Kidney (tissue), 14 donors: ENCODE data around the gene TNFRSF1B. TPM values are rescaled to one million over a fixed set of nuclear protein-coding genes. Genes with fewer than 3 reads are reported as not detected.

ENCODE experiments used
- DNase-seq, 5 donors: peaks; one replicate each; pipeline ENCODE4 v3.0.0-alpha.2; 2013 to 2020
- FAIRE-seq: peaks from 2 replicates; lab custom pipeline; 2012; peaks lifted over from hg19 to GRCh38; lab: Jason Lieb, UNC
- H3K27ac ChIP-seq, 2 donors: one replicate each; pipeline ENCODE4 v1.7.0; 2013; ENCODE audit warnings: low read depth in 2 of 2, low read length in 2 of 2, inconsistent platforms in 1 of 2
- H3K27me3 ChIP-seq: one replicate; pipeline ENCODE4 v1.7.1; 2013; ENCODE audit warnings: low read length, inconsistent platforms; ENCODE audit not compliant: control insufficient read depth, insufficient read depth
- H3K36me3 ChIP-seq, 3 donors: one replicate each; pipeline versions ENCODE4 v1.7.0 to v1.7.1; 2013; ENCODE audit warnings: low read length in 3 of 3, control low read depth in 1 of 3, inconsistent platforms in 1 of 3; ENCODE audit not compliant: insufficient read depth in 3 of 3, control insufficient read depth in 2 of 3
- H3K4me1 ChIP-seq, 3 donors: one replicate each; pipeline versions ENCODE4 v1.7.0 to v1.7.1; 2013; ENCODE audit warnings: low read length in 3 of 3, inconsistent platforms in 1 of 3, low read depth in 1 of 3; ENCODE audit not compliant: control insufficient read depth in 2 of 3, insufficient read depth in 2 of 3
- H3K4me3 ChIP-seq, 3 donors: one replicate each; pipeline versions ENCODE4 v1.7.0 to v1.8.1; 2013; ENCODE audit warnings: low read length in 3 of 3, control low read depth in 1 of 3, inconsistent platforms in 1 of 3
- H3K9ac ChIP-seq, 3 donors: one replicate each; pipeline versions ENCODE4 v1.7.0 to v1.7.1; 2013; ENCODE audit warnings: low read length in 3 of 3, control low read depth in 1 of 3, inconsistent platforms in 1 of 3
- H3K9me3 ChIP-seq, 3 donors: one replicate each; pipeline versions ENCODE4 v1.7.0 to v1.7.1; 2013; ENCODE audit warnings: low read length in 3 of 3, control low read depth in 1 of 3, inconsistent platforms in 1 of 3; ENCODE audit not compliant: control insufficient read depth in 2 of 3, insufficient read depth in 1 of 3
- intact Hi-C: fragments of 100-400 bp; cut with DNase I; formaldehyde crosslinking; loops from one replicate; pipeline ENCODE4 v1.11.1; 2022
- polyA plus RNA-seq: library from polyadenylated mRNA; stranded (reverse); fragments of 350-450 nt; fragmentation: Illumina TruSeq; extraction: RNeasy Lipid Tissue Mini Kit (QIAGEN cat#74804); gene quantifications from one replicate; pipeline ENCODE4 v1.2.3, GENCODE V29; 2014; ENCODE audit warnings: low read depth, low replicate concordance; ENCODE audit not compliant: insufficient read depth
- total RNA-seq: library from RNA; stranded (reverse); fragmentation: NEBNext Ultra II Directional; extraction: Animal tissue kit (Norgen Biotek cat#: 25700); gene quantifications from one replicate; pipeline ENCODE4 v1.2.1, GENCODE V29; 2021
- TF ChIP-seq, protein P1 (sequence below): IDR thresholded peaks from 3 replicates; pipeline ENCODE4 v1.5.1; 2012; ENCODE audit warnings: mild to moderate bottlenecking, moderate library complexity, borderline replicate concordance; ENCODE audit not compliant: insufficient read depth; ENCODE audit errors: extremely low read depth
- donor health status: control.
- donor health status: control.
- donor health status: control.
- donor health status: control.
- donor health status: control.
- donor health status: DM: yes; HTN: yes; CAD: no.
- donor health status: Normal renal cell carcinoma (clear cell type).

TNFRSF1B gene
- total and polyA plus RNA-seq, 2 donors from 2014 or later, result 7.7 to 47.1 TPM

DNA sequence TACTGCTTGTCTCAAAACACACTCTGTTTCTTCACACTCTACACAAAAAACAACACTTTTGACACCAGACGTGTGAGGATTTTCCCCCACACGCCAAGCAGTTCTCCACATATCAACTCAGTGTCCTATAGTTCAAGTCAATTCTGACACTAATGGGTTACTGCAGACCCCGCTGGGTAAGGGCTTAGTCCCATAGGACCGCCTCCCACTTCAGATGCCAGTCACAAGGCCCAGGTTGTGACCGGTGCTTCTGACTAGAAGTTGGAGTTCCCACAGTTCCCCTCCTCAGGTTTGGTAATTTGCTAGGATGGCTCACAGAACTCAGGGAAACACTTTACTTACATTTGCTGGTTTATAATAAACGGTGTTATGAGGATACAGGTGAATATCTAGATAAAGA, 83.0 kb downstream of the TNFRSF1B start:
- H3K4me3 ChIP-seq, result no peak overlapping the region
- FAIRE-seq (no peak), DNase-seq (no peak)
- H3K4me1 ChIP-seq, result peaks cover 0 to 5% (median 0%) of the 10 kb centered on the region in 3 donors
- H3K9me3 ChIP-seq, result no peaks in the 10 kb centered on the region
- H3K9ac ChIP-seq, result no peak overlapping the region
- TF ChIP-seq, protein P1, sequence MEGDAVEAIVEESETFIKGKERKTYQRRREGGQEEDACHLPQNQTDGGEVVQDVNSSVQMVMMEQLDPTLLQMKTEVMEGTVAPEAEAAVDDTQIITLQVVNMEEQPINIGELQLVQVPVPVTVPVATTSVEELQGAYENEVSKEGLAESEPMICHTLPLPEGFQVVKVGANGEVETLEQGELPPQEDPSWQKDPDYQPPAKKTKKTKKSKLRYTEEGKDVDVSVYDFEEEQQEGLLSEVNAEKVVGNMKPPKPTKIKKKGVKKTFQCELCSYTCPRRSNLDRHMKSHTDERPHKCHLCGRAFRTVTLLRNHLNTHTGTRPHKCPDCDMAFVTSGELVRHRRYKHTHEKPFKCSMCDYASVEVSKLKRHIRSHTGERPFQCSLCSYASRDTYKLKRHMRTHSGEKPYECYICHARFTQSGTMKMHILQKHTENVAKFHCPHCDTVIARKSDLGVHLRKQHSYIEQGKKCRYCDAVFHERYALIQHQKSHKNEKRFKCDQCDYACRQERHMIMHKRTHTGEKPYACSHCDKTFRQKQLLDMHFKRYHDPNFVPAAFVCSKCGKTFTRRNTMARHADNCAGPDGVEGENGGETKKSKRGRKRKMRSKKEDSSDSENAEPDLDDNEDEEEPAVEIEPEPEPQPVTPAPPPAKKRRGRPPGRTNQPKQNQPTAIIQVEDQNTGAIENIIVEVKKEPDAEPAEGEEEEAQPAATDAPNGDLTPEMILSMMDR, result no peak
- H3K27me3 ChIP-seq, result no peaks in the 10 kb centered on the region
- intact Hi-C loops, result no loop called here
- H3K27ac ChIP-seq, result no peak overlapping the region
- peaks cover 13 to 57% (median 32%) of the 10 kb centered on the region in 3 donors for H3K36me3 ChIP-seq

DNA sequence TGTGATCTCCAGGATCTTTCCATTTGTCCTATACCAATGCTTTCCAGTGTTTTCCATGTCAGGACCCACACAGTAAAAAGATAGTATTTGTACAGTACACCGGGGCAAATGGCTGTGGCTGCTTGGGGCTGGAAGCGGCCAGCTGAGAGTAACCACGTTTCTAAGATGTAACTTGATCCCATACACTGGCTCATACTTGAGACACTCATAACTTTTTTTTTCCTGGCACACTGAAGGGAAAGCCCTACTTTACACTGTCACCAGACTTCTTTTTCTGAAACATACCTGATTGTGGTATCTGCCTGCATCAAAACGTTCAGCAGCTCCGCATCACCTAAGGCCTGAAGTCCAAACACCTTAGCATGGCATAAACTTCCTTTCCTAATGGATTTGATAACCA, 84.7 kb downstream of the TNFRSF1B start:
- Histone ChIP-seq H3K9ac (no peak overlapping the region), H3K36me3 (peaks cover 15 to 52% (median 31%) of the 10 kb centered on the region in 3 donors), H3K4me3 (no peak overlapping the region), H3K9me3 (no peaks in the 10 kb centered on the region), H3K4me1 (no peaks in the 10 kb centered on the region), H3K27me3 (no peaks in the 10 kb centered on the region), H3K27ac (no peak overlapping the region)
- TF ChIP-seq, protein P1, result no peak
- intact Hi-C loops, result no loop called here
- no peak for FAIRE-seq
- peak in 1 of 5 donors; percentile 10 for DNase-seq

DNA sequence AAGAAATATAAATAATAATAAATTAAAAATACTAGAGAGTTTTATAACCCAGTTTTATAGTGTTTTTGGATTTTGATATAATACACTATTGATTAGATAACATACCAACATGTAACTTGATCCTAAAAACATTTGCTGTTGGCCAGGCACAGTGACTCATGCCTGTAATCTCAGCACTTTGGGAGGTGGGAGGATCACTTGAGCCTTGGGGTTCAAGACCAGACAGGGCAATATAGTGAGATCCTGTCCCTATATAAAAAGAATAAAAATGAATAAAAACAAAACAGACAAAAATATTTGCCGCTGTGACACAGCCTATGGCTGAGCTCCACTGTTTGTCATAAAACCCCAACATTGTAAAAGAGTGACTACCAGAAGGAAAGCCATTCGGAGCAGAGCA, 89.1 kb downstream of the TNFRSF1B start:
- intact Hi-C loops, result no loop called here
- Histone ChIP-seq H3K36me3 (peaks cover 9 to 67% (median 35%) of the 10 kb centered on the region in 3 donors), H3K4me3 (no peak overlapping the region), H3K9me3 (no peaks in the 10 kb centered on the region), H3K9ac (no peak overlapping the region), H3K27ac (no peak overlapping the region), H3K4me1 (no peaks in the 10 kb centered on the region), H3K27me3 (no peaks in the 10 kb centered on the region)
- TF ChIP-seq, protein P1, result no peak
- peak in 1 of 5 donors; percentile 17 for DNase-seq
- no peak for FAIRE-seq

DNA sequence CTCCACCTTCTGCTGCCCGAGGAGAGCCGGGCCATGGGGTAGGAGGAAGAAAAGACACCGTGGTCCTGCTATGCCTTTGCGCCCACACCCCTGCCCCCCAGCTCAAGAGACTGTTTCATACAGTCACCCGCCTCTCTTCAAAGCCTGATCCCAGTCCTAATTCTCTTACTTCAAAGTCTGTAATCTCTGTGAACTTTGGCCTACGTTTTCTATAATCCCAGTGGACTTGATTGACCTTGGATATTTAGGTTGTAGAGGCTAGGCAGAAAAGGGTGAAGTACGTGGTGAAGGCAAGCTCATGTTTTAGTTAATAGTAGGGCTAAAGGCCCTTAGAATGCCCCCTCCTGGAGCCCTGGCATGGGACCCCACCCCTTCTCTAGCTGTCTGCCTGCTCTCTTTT, 91.5 kb downstream of the TNFRSF1B start:
- intact Hi-C loops, result no loop called here

More for the DNA sequence above, 91.5 kb downstream of the TNFRSF1B start:
- TF ChIP-seq, protein P1, result no peak
- Histone ChIP-seq H3K27ac (no peak overlapping the region), H3K4me3 (no peak overlapping the region), H3K27me3 (no peaks in the 10 kb centered on the region), H3K9ac (no peak overlapping the region), H3K9me3 (no peaks in the 10 kb centered on the region), H3K36me3 (peaks cover 15 to 71% (median 46%) of the 10 kb centered on the region in 3 donors), H3K4me1 (no peaks in the 10 kb centered on the region)
- FAIRE-seq (no peak), DNase-seq (no peak)
